ENCODE data around the gene MIF. TPM values are rescaled to one million over a fixed set of nuclear protein-coding genes. Genes with fewer than 3 reads are reported as not detected.

The MIF gene
- total and polyA plus RNA-seq, 9 donors = 123 to 209 (median 179) TPM

- Histone ChIP-seq H3K27me3 (ENCODE audit: control insufficient read depth, insufficient read depth, low read length) (no peaks in the 10 kb centered on the region), H3K9me3 (replicated peaks; ENCODE audit: control insufficient read depth, low read depth, low read length) (no peaks in the 10 kb centered on the region), H3K36me3 (ENCODE audit: control insufficient read depth, insufficient read depth, low read length) (peaks cover 10% of the 10 kb centered on the region), H3K27ac (ENCODE audit: low read length) (no peak overlapping the region), H3K4me3 (ENCODE audit: low read length) (no peak overlapping the region), H3K4me1 (ENCODE audit: control insufficient read depth, insufficient read depth, low read length) (no peaks in the 10 kb centered on the region)
- 82% methylated on average over 2 of the region's 4 CpGs for WGBS (ENCODE audit: insufficient coverage)
- DNase-seq = no peak
These were observed 25.6 kb upstream of the MIF start for GRCh38 chr22:23868580-23868979.

- Histone ChIP-seq H3K9me3 (replicated peaks; ENCODE audit: control insufficient read depth, low read depth, low read length) (no peaks in the 10 kb centered on the region), H3K4me3 (ENCODE audit: low read length) (no peak overlapping the region), H3K27ac (ENCODE audit: low read length) (no peak overlapping the region), H3K4me1 (ENCODE audit: control insufficient read depth, insufficient read depth, low read length) (no peaks in the 10 kb centered on the region), H3K36me3 (ENCODE audit: control insufficient read depth, insufficient read depth, low read length) (peaks cover 15% of the 10 kb centered on the region), H3K27me3 (ENCODE audit: control insufficient read depth, insufficient read depth, low read length) (no peaks in the 10 kb centered on the region)
- WGBS (ENCODE audit: insufficient coverage) = no CpG with 5 or more reads among the region's 4 CpGs
- DNase-seq = no peak
These were observed 19.3 kb upstream of the MIF start for GRCh38 chr22:23874871-23875270.

- H3K27me3 ChIP-seq (ENCODE audit: control insufficient read depth, insufficient read depth, low read length) = no peaks in the 10 kb centered on the region
- no peak overlapping the region for H3K4me3 ChIP-seq (ENCODE audit: low read length)
- 76% methylated on average over 2 of the region's 2 CpGs for WGBS (ENCODE audit: insufficient coverage)
- DNase-seq = no peak
- no peaks in the 10 kb centered on the region for H3K4me1 ChIP-seq (ENCODE audit: control insufficient read depth, insufficient read depth, low read length)
- H3K36me3 ChIP-seq (ENCODE audit: control insufficient read depth, insufficient read depth, low read length) = peaks cover 15% of the 10 kb centered on the region
- no peak overlapping the region for H3K27ac ChIP-seq (ENCODE audit: low read length)
- no peaks in the 10 kb centered on the region for H3K9me3 ChIP-seq (replicated peaks; ENCODE audit: control insufficient read depth, low read depth, low read length)
These were observed 18.4 kb upstream of the MIF start for GRCh38 chr22:23875801-23876200.

GRCh38 chr22:23877566-23877965 lies 16.6 kb upstream of the MIF start:
- Histone ChIP-seq H3K36me3 (ENCODE audit: control insufficient read depth, insufficient read depth, low read length) (peaks cover 15% of the 10 kb centered on the region), H3K27me3 (ENCODE audit: control insufficient read depth, insufficient read depth, low read length) (no peaks in the 10 kb centered on the region), H3K27ac (ENCODE audit: low read length) (no peak overlapping the region), H3K4me1 (ENCODE audit: control insufficient read depth, insufficient read depth, low read length) (no peaks in the 10 kb centered on the region), H3K9me3 (replicated peaks; ENCODE audit: control insufficient read depth, low read depth, low read length) (no peaks in the 10 kb centered on the region), H3K4me3 (ENCODE audit: low read length) (no peak overlapping the region)
- DNase-seq = no peak
- WGBS (ENCODE audit: insufficient coverage) = 94% methylated on average over 8 of the region's 8 CpGs

GRCh38 chr22:23878219-23878618 lies 16.0 kb upstream of the MIF start:
- no peak for DNase-seq
- Histone ChIP-seq H3K4me1 (ENCODE audit: control insufficient read depth, insufficient read depth, low read length) (no peaks in the 10 kb centered on the region), H3K9me3 (replicated peaks; ENCODE audit: control insufficient read depth, low read depth, low read length) (no peaks in the 10 kb centered on the region), H3K4me3 (ENCODE audit: low read length) (no peak overlapping the region), H3K36me3 (ENCODE audit: control insufficient read depth, insufficient read depth, low read length) (peaks cover 15% of the 10 kb centered on the region), H3K27ac (ENCODE audit: low read length) (no peak overlapping the region), H3K27me3 (ENCODE audit: control insufficient read depth, insufficient read depth, low read length) (no peaks in the 10 kb centered on the region)
- WGBS (ENCODE audit: insufficient coverage) = 50% methylated on average over 1 of the region's 7 CpGs

GRCh38 chr22:23882370-23882769 lies 11.8 kb upstream of the MIF start:
- no peaks in the 10 kb centered on the region for H3K4me1 ChIP-seq (ENCODE audit: control insufficient read depth, insufficient read depth, low read length)
- no peaks in the 10 kb centered on the region for H3K27me3 ChIP-seq (ENCODE audit: control insufficient read depth, insufficient read depth, low read length)
- peaks cover 6% of the 10 kb centered on the region for H3K36me3 ChIP-seq (ENCODE audit: control insufficient read depth, insufficient read depth, low read length)
- H3K9me3 ChIP-seq (replicated peaks; ENCODE audit: control insufficient read depth, low read depth, low read length) = no peaks in the 10 kb centered on the region
- 87% methylated on average over 20 of the region's 20 CpGs for WGBS (ENCODE audit: insufficient coverage)
- no peak overlapping the region for H3K4me3 ChIP-seq (ENCODE audit: low read length)
- DNase-seq = no peak
- no peak overlapping the region for H3K27ac ChIP-seq (ENCODE audit: low read length)

- no CpG with 5 or more reads among the region's 9 CpGs for WGBS (ENCODE audit: insufficient coverage)
- DNase-seq = no peak
- Histone ChIP-seq H3K4me1 (ENCODE audit: control insufficient read depth, insufficient read depth, low read length) (no peaks in the 10 kb centered on the region), H3K27me3 (ENCODE audit: control insufficient read depth, insufficient read depth, low read length) (no peaks in the 10 kb centered on the region), H3K4me3 (ENCODE audit: low read length) (no peak overlapping the region), H3K36me3 (ENCODE audit: control insufficient read depth, insufficient read depth, low read length) (no peaks in the 10 kb centered on the region), H3K27ac (ENCODE audit: low read length) (no peak overlapping the region), H3K9me3 (replicated peaks; ENCODE audit: control insufficient read depth, low read depth, low read length) (no peaks in the 10 kb centered on the region)
These were observed 10.5 kb upstream of the MIF start for GRCh38 chr22:23883658-23884057.

- WGBS (ENCODE audit: insufficient coverage) = 75% methylated on average over 8 of the region's 9 CpGs
- Histone ChIP-seq H3K9me3 (replicated peaks; ENCODE audit: control insufficient read depth, low read depth, low read length) (no peaks in the 10 kb centered on the region), H3K36me3 (ENCODE audit: control insufficient read depth, insufficient read depth, low read length) (no peaks in the 10 kb centered on the region), H3K4me1 (ENCODE audit: control insufficient read depth, insufficient read depth, low read length) (no peaks in the 10 kb centered on the region), H3K27me3 (ENCODE audit: control insufficient read depth, insufficient read depth, low read length) (no peaks in the 10 kb centered on the region), H3K4me3 (ENCODE audit: low read length) (no peak overlapping the region), H3K27ac (ENCODE audit: low read length) (no peak overlapping the region)
- DNase-seq = no peak
These were observed 10.0 kb upstream of the MIF start for GRCh38 chr22:23884140-23884539.

- DNase-seq = no peak
- H3K4me3 ChIP-seq (ENCODE audit: low read length) = no peak overlapping the region
- H3K27me3 ChIP-seq (ENCODE audit: control insufficient read depth, insufficient read depth, low read length) = no peaks in the 10 kb centered on the region
- peaks cover 10% of the 10 kb centered on the region for H3K4me1 ChIP-seq (ENCODE audit: control insufficient read depth, insufficient read depth, low read length)
- 54% methylated on average over 9 of the region's 11 CpGs for WGBS (ENCODE audit: insufficient coverage)
- H3K27ac ChIP-seq (ENCODE audit: low read length) = no peak overlapping the region
- H3K9me3 ChIP-seq (replicated peaks; ENCODE audit: control insufficient read depth, low read depth, low read length) = no peaks in the 10 kb centered on the region
- H3K36me3 ChIP-seq (ENCODE audit: control insufficient read depth, insufficient read depth, low read length) = no peaks in the 10 kb centered on the region
These were observed 5.4 kb upstream of the MIF start for GRCh38 chr22:23888615-23889401.

- H3K27ac ChIP-seq (ENCODE audit: low read length) = no peak overlapping the region
- WGBS (ENCODE audit: insufficient coverage) = 49% methylated on average over 5 of the region's 5 CpGs
- no peaks in the 10 kb centered on the region for H3K36me3 ChIP-seq (ENCODE audit: control insufficient read depth, insufficient read depth, low read length)
- DNase-seq = no peak
- peaks cover 12% of the 10 kb centered on the region for H3K4me1 ChIP-seq (ENCODE audit: control insufficient read depth, insufficient read depth, low read length)
- H3K4me3 ChIP-seq (ENCODE audit: low read length) = no peak overlapping the region
- no peaks in the 10 kb centered on the region for H3K9me3 ChIP-seq (replicated peaks; ENCODE audit: control insufficient read depth, low read depth, low read length)
- H3K27me3 ChIP-seq (ENCODE audit: control insufficient read depth, insufficient read depth, low read length) = no peaks in the 10 kb centered on the region
These were observed 4.6 kb upstream of the MIF start for GRCh38 chr22:23889620-23890019.

GRCh38 chr22:23891726-23892125 lies 2.5 kb upstream of the MIF start:
- Histone ChIP-seq H3K9me3 (replicated peaks; ENCODE audit: control insufficient read depth, low read depth, low read length) (no peaks in the 10 kb centered on the region), H3K4me1 (ENCODE audit: control insufficient read depth, insufficient read depth, low read length) (peaks cover 25% of the 10 kb centered on the region), H3K4me3 (ENCODE audit: low read length) (no peak overlapping the region), H3K27me3 (ENCODE audit: control insufficient read depth, insufficient read depth, low read length) (no peaks in the 10 kb centered on the region), H3K27ac (ENCODE audit: low read length) (no peak overlapping the region), H3K36me3 (ENCODE audit: control insufficient read depth, insufficient read depth, low read length) (peaks cover 13% of the 10 kb centered on the region)
- DNase-seq = no peak
- 90% methylated on average over 7 of the region's 7 CpGs for WGBS (ENCODE audit: insufficient coverage)

Measured in muscle of leg (tissue), 11 donors.